Panc1 (cell line): ENCODE data around the gene COL6A2.
A peak's percentile ranks its signal among the peaks of the same experiment; 100 is the strongest.

ENCODE experiments used
- TCF7L2 ChIP-seq: IDR thresholded peaks from 2 replicates; pipeline ENCODE4 v1.6.1; 2011; ENCODE audit warnings: mild to moderate bottlenecking, low read depth, low read length, inconsistent platforms
- TF ChIP-seq, protein P1 (sequence below): fragments of 450-650 bp; IDR thresholded peaks from 2 replicates; pipeline ENCODE4 v1.5.1; 2017; ENCODE audit warnings: mild to moderate bottlenecking

DNA sequence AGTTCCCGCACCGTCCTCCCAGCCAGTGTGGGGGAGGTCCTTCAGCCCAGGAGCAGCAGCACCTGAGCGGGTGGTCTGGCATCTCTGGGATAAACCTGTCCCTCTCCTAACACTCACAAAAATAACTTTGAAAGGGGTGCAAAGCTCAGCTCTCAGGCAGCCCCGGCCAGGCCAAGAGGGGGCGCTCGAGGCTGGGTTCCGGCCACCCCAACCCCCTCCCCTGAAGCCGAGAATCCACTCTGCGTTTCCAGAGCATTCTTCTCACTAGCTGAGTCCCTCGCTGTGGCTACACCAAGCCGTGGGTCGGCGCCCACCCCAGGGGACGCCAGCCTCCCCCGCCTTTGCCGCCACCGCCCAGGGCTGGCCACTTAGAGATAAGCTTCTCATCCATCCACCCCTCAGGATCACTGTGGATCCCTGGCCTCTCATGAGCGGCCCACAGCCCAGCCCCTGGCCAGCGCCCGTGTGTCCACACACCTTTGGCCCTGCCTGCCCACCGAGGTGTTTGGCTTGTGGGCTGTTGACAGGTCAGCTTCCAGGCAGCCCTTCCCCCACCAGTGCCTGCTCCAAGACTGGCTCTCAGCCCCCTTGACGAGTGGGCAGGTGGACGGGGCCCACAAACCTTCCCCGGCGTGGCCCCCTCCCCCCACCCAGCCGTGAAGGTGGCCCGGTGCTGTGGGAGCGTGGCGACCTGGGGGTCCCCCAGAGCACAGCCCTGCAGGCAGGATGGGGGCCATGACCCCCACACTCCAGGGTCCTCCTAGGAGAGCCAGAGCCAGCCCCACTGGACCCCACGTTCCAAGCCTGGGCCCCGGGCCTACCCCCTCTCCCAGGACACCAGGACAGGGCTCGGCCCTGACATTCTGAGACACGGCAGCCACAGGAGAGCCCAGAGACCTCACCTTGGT lies 55.6 kb downstream of the COL6A2 start:
- TF ChIP-seq, protein P1, sequence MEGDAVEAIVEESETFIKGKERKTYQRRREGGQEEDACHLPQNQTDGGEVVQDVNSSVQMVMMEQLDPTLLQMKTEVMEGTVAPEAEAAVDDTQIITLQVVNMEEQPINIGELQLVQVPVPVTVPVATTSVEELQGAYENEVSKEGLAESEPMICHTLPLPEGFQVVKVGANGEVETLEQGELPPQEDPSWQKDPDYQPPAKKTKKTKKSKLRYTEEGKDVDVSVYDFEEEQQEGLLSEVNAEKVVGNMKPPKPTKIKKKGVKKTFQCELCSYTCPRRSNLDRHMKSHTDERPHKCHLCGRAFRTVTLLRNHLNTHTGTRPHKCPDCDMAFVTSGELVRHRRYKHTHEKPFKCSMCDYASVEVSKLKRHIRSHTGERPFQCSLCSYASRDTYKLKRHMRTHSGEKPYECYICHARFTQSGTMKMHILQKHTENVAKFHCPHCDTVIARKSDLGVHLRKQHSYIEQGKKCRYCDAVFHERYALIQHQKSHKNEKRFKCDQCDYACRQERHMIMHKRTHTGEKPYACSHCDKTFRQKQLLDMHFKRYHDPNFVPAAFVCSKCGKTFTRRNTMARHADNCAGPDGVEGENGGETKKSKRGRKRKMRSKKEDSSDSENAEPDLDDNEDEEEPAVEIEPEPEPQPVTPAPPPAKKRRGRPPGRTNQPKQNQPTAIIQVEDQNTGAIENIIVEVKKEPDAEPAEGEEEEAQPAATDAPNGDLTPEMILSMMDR = peak; percentile 85
- no peak for TF ChIP-seq TCF7L2
